Loucy (cell line): ENCODE measurements around the gene TRIP4.

Experiments
- CTCF ChIP-seq: fragments of 200-600 bp; sonication (generic); conservative IDR thresholded peaks from 2 replicates; pipeline ENCODE4 v1.5.1; 2014; ENCODE audit warnings: mild to moderate bottlenecking, antibody characterized with exemption, low read length
- EZH2phosphoT487 ChIP-seq: fragments of 200-600 bp; IDR thresholded peaks from 2 replicates; pipeline ENCODE4 v1.6.1; 2018; ENCODE audit warnings: antibody characterized with exemption, mild to moderate bottlenecking, moderate library complexity, borderline replicate concordance

GRCh38 chr15:64453689-64454037, 66.0 kb downstream of the TRIP4 start:
- TF ChIP-seq EZH2phosphoT487 = no peak
- no peak for TF ChIP-seq CTCF
